HG02610 (cell line): ENCODE measurements around the gene CRAMP1.
"Not testable (repeated sequence)": the region's sequence is repeated elsewhere in the genome, so short reads cannot be mapped to it uniquely, and the experiment has no call there.

Experiments
- ATAC-seq: cut with Tn5 transposase; IDR thresholded peaks from one replicate; pipeline ENCODE4 v1.9.1; 2021; ENCODE audit warnings: mild to moderate bottlenecking, moderate library complexity; ENCODE audit not compliant: unreplicated experiment

Gene CRAMP1

GRCh38 chr16:1678500-1679098 lies 66.4 kb downstream of the CRAMP1 start:
- no peak for ATAC-seq

GRCh38 chr16:1680361-1680760 lies 68.2 kb downstream of the CRAMP1 start:
- ATAC-seq = no peak

GRCh38 chr16:1681032-1681431 lies 68.9 kb downstream of the CRAMP1 start:
- ATAC-seq = no peak

- ATAC-seq = no peak
These were observed 75.5 kb downstream of the CRAMP1 start for GRCh38 chr16:1687427-1688316.

- ATAC-seq = no peak
These were observed 76.8 kb downstream of the CRAMP1 start for GRCh38 chr16:1688807-1689560.

GRCh38 chr16:1689853-1690252 lies 77.7 kb downstream of the CRAMP1 start:
- no peak for ATAC-seq

- ATAC-seq = no peak
These were observed 78.7 kb downstream of the CRAMP1 start for GRCh38 chr16:1690810-1691209.

- ATAC-seq = no peak
These were observed 79.1 kb downstream of the CRAMP1 start for GRCh38 chr16:1691276-1691675.

GRCh38 chr16:1691956-1692355 lies 79.8 kb downstream of the CRAMP1 start:
- no peak for ATAC-seq

GRCh38 chr16:1696863-1697262 lies 84.7 kb downstream of the CRAMP1 start:
- no peak for ATAC-seq

GRCh38 chr16:1698680-1699079 lies 86.5 kb downstream of the CRAMP1 start:
- no peak for ATAC-seq

- ATAC-seq = no peak
These were observed 88.1 kb downstream of the CRAMP1 start for GRCh38 chr16:1700246-1700645.

- ATAC-seq = no peak
These were observed 89.2 kb downstream of the CRAMP1 start for GRCh38 chr16:1701216-1701878.

- not testable (repeated sequence) for ATAC-seq
These were observed 93.1 kb downstream of the CRAMP1 start for GRCh38 chr16:1705324-1705687.

- ATAC-seq = peak; percentile 68
These were observed 93.7 kb downstream of the CRAMP1 start, which contains the start of gene MAPK8IP3 for GRCh38 chr16:1705688-1706385. Gene MAPK8IP3 (plus strand): TSS chr16:1706195. CDS start chr16:1706340, 145 bp downstream.

- peak; percentile 27 for ATAC-seq
These were observed 94.4 kb downstream of the CRAMP1 start for GRCh38 chr16:1706386-1707192.

GRCh38 chr16:1707193-1707790 lies 95.1 kb downstream of the CRAMP1 start:
- no peak for ATAC-seq

- no peak for ATAC-seq
These were observed 96.1 kb downstream of the CRAMP1 start for GRCh38 chr16:1708083-1708767.

GRCh38 chr16:1708768-1709180 lies 96.6 kb downstream of the CRAMP1 start:
- no peak for ATAC-seq
